RWPE1 (cell line): ENCODE results near the gene RUNX1.

Experiments
- CTCF ChIA-PET: fragments of 350-600 bp; sonication (Branson Sonifier 250); formaldehyde crosslinking; extraction: SDS; loops from one replicate; lab custom pipeline; 2021; lab: Yijun Ruan, JAX
- POLR2A ChIA-PET: fragments of 400-600 bp; formaldehyde crosslinking; extraction: SDS; loops from one replicate; lab custom pipeline; 2020; ENCODE audit warnings: antibody characterized with exemption; ENCODE audit not compliant: low non-redundant PET; lab: Yijun Ruan, JAX
- DNase-seq: peaks from one replicate; pipeline ENCODE4 v3.0.0; 2012; ENCODE audit warnings: low spot score
- H3K27ac ChIP-seq: fragments of 450-650 bp; 2 replicates; pipeline ENCODE4 v1.5.1; 2017
- CTCF ChIP-seq: fragments of 450-650 bp; conservative IDR thresholded peaks from 2 replicates; pipeline ENCODE4 v1.5.1; 2017; ENCODE audit warnings: low read depth, mild to moderate bottlenecking

Gene RUNX1

GRCh38 chr21:34811368-34811767, 237.7 kb downstream of the RUNX1 start:
- no peak for DNase-seq
- ChIA-PET POLR2A (no interaction called here), CTCF (interaction anchor here (0.5 to 1.2 kb wide), 3 partner anchors 15 to 65 kb away, joined by 3 to 8 read pairs (median 3); no protein-coding TSS in a partner anchor)
- peak overlapping the region; percentile 99 for H3K27ac ChIP-seq
- no peak for TF ChIP-seq CTCF

- ChIA-PET CTCF (interaction anchor here (0.5 to 0.8 kb wide), 2 partner anchors 14 to 23 kb away, joined by 3 read pairs; no protein-coding TSS in a partner anchor), POLR2A (no interaction called here)
- peak overlapping the region; percentile 99 for H3K27ac ChIP-seq
- DNase-seq, result no peak
- TF ChIP-seq CTCF, result no peak
These were observed 238.3 kb downstream of the RUNX1 start for GRCh38 chr21:34810786-34811185.

- POLR2A ChIA-PET, result no interaction called here
- H3K27ac ChIP-seq, result peak overlapping the region; percentile 99
- CTCF ChIA-PET, result interaction anchor here (0.6 kb wide), 1 partner anchor 65 kb away, joined by 3 read pairs; no protein-coding TSS in a partner anchor
- no peak for TF ChIP-seq CTCF
- no peak for DNase-seq
These were observed 239.3 kb downstream of the RUNX1 start for GRCh38 chr21:34809822-34810221.

- peak overlapping the region; percentile 99 for H3K27ac ChIP-seq
- no peak for DNase-seq
- no peak for TF ChIP-seq CTCF
- POLR2A ChIA-PET, result interaction anchor here (1.5 to 1.8 kb wide), 2 partner anchors 37 to 79 kb away, joined by 3 to 9 read pairs; no protein-coding TSS in a partner anchor
- CTCF ChIA-PET, result interaction anchor here (0.7 to 1.8 kb wide), 2 partner anchors 25 to 63 kb away, joined by 3 to 9 read pairs; no protein-coding TSS in a partner anchor
These were observed 240.4 kb downstream of the RUNX1 start for GRCh38 chr21:34808569-34809204.

- ChIA-PET CTCF (interaction anchor here (0.6 to 1.8 kb wide), 5 partner anchors 24 to 115 kb away, joined by 3 to 9 read pairs (median 3); no protein-coding TSS in a partner anchor), POLR2A (interaction anchor here (0.5 to 1.8 kb wide), 3 partner anchors 38 to 133 kb away, joined by 3 to 9 read pairs (median 5); no protein-coding TSS in a partner anchor)
- H3K27ac ChIP-seq, result peak overlapping the region; percentile 99
- TF ChIP-seq CTCF, result no peak
- DNase-seq, result peak; percentile 87
These were observed 241.1 kb downstream of the RUNX1 start for GRCh38 chr21:34807881-34808568.
